Measurements from ENCODE around the gene XKR3.

XKR3 gene

GRCh38 chr22:16838073-16838472, 12.9 kb upstream of the XKR3 start:
- no peak overlapping the region for H3K27ac ChIP-seq (ENCODE audit: insufficient read depth, low read length, poor library complexity, severe bottlenecking)
- DNase-seq = no peak
- H3K27me3 ChIP-seq (replicated peaks; ENCODE audit: control insufficient read depth, insufficient read depth, low read length, poor library complexity, severe bottlenecking) = no peaks in the 10 kb centered on the region
- H3K4me1 ChIP-seq (ENCODE audit: control insufficient read depth, insufficient read depth, low read length, poor library complexity, severe bottlenecking) = no peaks in the 10 kb centered on the region
- no peaks in the 10 kb centered on the region for H3K36me3 ChIP-seq (ENCODE audit: control insufficient read depth, insufficient read depth, low read length)
- H3K9me3 ChIP-seq (ENCODE audit: control insufficient read depth, low read length) = no peaks in the 10 kb centered on the region
- H3K4me3 ChIP-seq (ENCODE audit: insufficient read depth, low read depth, low read length, poor library complexity, severe bottlenecking) = no peak overlapping the region

- Histone ChIP-seq H3K4me3 (ENCODE audit: insufficient read depth, low read depth, low read length, poor library complexity, severe bottlenecking) (no peak overlapping the region), H3K27ac (ENCODE audit: insufficient read depth, low read length, poor library complexity, severe bottlenecking) (no peak overlapping the region), H3K9me3 (ENCODE audit: control insufficient read depth, low read length) (no peaks in the 10 kb centered on the region), H3K27me3 (replicated peaks; ENCODE audit: control insufficient read depth, insufficient read depth, low read length, poor library complexity, severe bottlenecking) (no peaks in the 10 kb centered on the region), H3K36me3 (ENCODE audit: control insufficient read depth, insufficient read depth, low read length) (no peaks in the 10 kb centered on the region), H3K4me1 (ENCODE audit: control insufficient read depth, insufficient read depth, low read length, poor library complexity, severe bottlenecking) (no peaks in the 10 kb centered on the region)
- no peak for DNase-seq
These were observed 9.8 kb upstream of the XKR3 start for GRCh38 chr22:16834971-16835370.

GRCh38 chr22:16831257-16831656, 6.0 kb upstream of the XKR3 start:
- no peak overlapping the region for H3K27ac ChIP-seq (ENCODE audit: insufficient read depth, low read length, poor library complexity, severe bottlenecking)
- no peaks in the 10 kb centered on the region for H3K4me1 ChIP-seq (ENCODE audit: control insufficient read depth, insufficient read depth, low read length, poor library complexity, severe bottlenecking)
- DNase-seq = no peak
- H3K36me3 ChIP-seq (ENCODE audit: control insufficient read depth, insufficient read depth, low read length) = no peaks in the 10 kb centered on the region
- no peaks in the 10 kb centered on the region for H3K9me3 ChIP-seq (ENCODE audit: control insufficient read depth, low read length)
- no peaks in the 10 kb centered on the region for H3K27me3 ChIP-seq (replicated peaks; ENCODE audit: control insufficient read depth, insufficient read depth, low read length, poor library complexity, severe bottlenecking)
- no peak overlapping the region for H3K4me3 ChIP-seq (ENCODE audit: insufficient read depth, low read depth, low read length, poor library complexity, severe bottlenecking)

GRCh38 chr22:16829985-16830384, 4.8 kb upstream of the XKR3 start:
- no peaks in the 10 kb centered on the region for H3K36me3 ChIP-seq (ENCODE audit: control insufficient read depth, insufficient read depth, low read length)

GRCh38 chr22:16828876-16829275, 3.7 kb upstream of the XKR3 start:
- H3K27ac ChIP-seq (ENCODE audit: insufficient read depth, low read length, poor library complexity, severe bottlenecking) = no peak overlapping the region
- DNase-seq = no peak
- no peaks in the 10 kb centered on the region for H3K4me1 ChIP-seq (ENCODE audit: control insufficient read depth, insufficient read depth, low read length, poor library complexity, severe bottlenecking)
- no peaks in the 10 kb centered on the region for H3K27me3 ChIP-seq (replicated peaks; ENCODE audit: control insufficient read depth, insufficient read depth, low read length, poor library complexity, severe bottlenecking)
- no peak overlapping the region for H3K4me3 ChIP-seq (ENCODE audit: insufficient read depth, low read depth, low read length, poor library complexity, severe bottlenecking)
- H3K9me3 ChIP-seq (ENCODE audit: control insufficient read depth, low read length) = no peaks in the 10 kb centered on the region
- no peaks in the 10 kb centered on the region for H3K36me3 ChIP-seq (ENCODE audit: control insufficient read depth, insufficient read depth, low read length)

More at GRCh38 chr22:16829985-16830384, 4.8 kb upstream of the XKR3 start:
- no peak for DNase-seq
- no peaks in the 10 kb centered on the region for H3K9me3 ChIP-seq (ENCODE audit: control insufficient read depth, low read length)
- H3K4me1 ChIP-seq (ENCODE audit: control insufficient read depth, insufficient read depth, low read length, poor library complexity, severe bottlenecking) = no peaks in the 10 kb centered on the region
- H3K27me3 ChIP-seq (replicated peaks; ENCODE audit: control insufficient read depth, insufficient read depth, low read length, poor library complexity, severe bottlenecking) = no peaks in the 10 kb centered on the region
- no peak overlapping the region for H3K4me3 ChIP-seq (ENCODE audit: insufficient read depth, low read depth, low read length, poor library complexity, severe bottlenecking)
- H3K27ac ChIP-seq (ENCODE audit: insufficient read depth, low read length, poor library complexity, severe bottlenecking) = no peak overlapping the region

GRCh38 chr22:16827506-16827905, 2.3 kb upstream of the XKR3 start:
- Histone ChIP-seq H3K36me3 (ENCODE audit: control insufficient read depth, insufficient read depth, low read length) (no peaks in the 10 kb centered on the region), H3K4me1 (ENCODE audit: control insufficient read depth, insufficient read depth, low read length, poor library complexity, severe bottlenecking) (no peaks in the 10 kb centered on the region), H3K4me3 (ENCODE audit: insufficient read depth, low read depth, low read length, poor library complexity, severe bottlenecking) (no peak overlapping the region), H3K27me3 (replicated peaks; ENCODE audit: control insufficient read depth, insufficient read depth, low read length, poor library complexity, severe bottlenecking) (no peaks in the 10 kb centered on the region), H3K9me3 (ENCODE audit: control insufficient read depth, low read length) (no peaks in the 10 kb centered on the region), H3K27ac (ENCODE audit: insufficient read depth, low read length, poor library complexity, severe bottlenecking) (no peak overlapping the region)
- DNase-seq = no peak

- Histone ChIP-seq H3K36me3 (ENCODE audit: control insufficient read depth, insufficient read depth, low read length) (no peaks in the 10 kb centered on the region), H3K27ac (ENCODE audit: insufficient read depth, low read length, poor library complexity, severe bottlenecking) (no peak overlapping the region), H3K4me3 (ENCODE audit: insufficient read depth, low read depth, low read length, poor library complexity, severe bottlenecking) (no peak overlapping the region), H3K4me1 (ENCODE audit: control insufficient read depth, insufficient read depth, low read length, poor library complexity, severe bottlenecking) (no peaks in the 10 kb centered on the region), H3K9me3 (ENCODE audit: control insufficient read depth, low read length) (no peaks in the 10 kb centered on the region), H3K27me3 (replicated peaks; ENCODE audit: control insufficient read depth, insufficient read depth, low read length, poor library complexity, severe bottlenecking) (no peaks in the 10 kb centered on the region)
- DNase-seq = no peak
These were observed 6.0 kb downstream of the XKR3 start for GRCh38 chr22:16819249-16819648.

GRCh38 chr22:16818538-16818937, 6.7 kb downstream of the XKR3 start:
- no peak overlapping the region for H3K27ac ChIP-seq (ENCODE audit: insufficient read depth, low read length, poor library complexity, severe bottlenecking)
- H3K27me3 ChIP-seq (replicated peaks; ENCODE audit: control insufficient read depth, insufficient read depth, low read length, poor library complexity, severe bottlenecking) = no peaks in the 10 kb centered on the region
- H3K9me3 ChIP-seq (ENCODE audit: control insufficient read depth, low read length) = no peaks in the 10 kb centered on the region
- H3K36me3 ChIP-seq (ENCODE audit: control insufficient read depth, insufficient read depth, low read length) = no peaks in the 10 kb centered on the region
- H3K4me3 ChIP-seq (ENCODE audit: insufficient read depth, low read depth, low read length, poor library complexity, severe bottlenecking) = no peak overlapping the region
- no peak for DNase-seq
- H3K4me1 ChIP-seq (ENCODE audit: control insufficient read depth, insufficient read depth, low read length, poor library complexity, severe bottlenecking) = no peaks in the 10 kb centered on the region

GRCh38 chr22:16815073-16815472, 10.1 kb downstream of the XKR3 start:
- Histone ChIP-seq H3K9me3 (ENCODE audit: control insufficient read depth, low read length) (no peaks in the 10 kb centered on the region), H3K36me3 (ENCODE audit: control insufficient read depth, insufficient read depth, low read length) (no peaks in the 10 kb centered on the region), H3K4me3 (ENCODE audit: insufficient read depth, low read depth, low read length, poor library complexity, severe bottlenecking) (no peak overlapping the region), H3K27me3 (replicated peaks; ENCODE audit: control insufficient read depth, insufficient read depth, low read length, poor library complexity, severe bottlenecking) (no peaks in the 10 kb centered on the region), H3K4me1 (ENCODE audit: control insufficient read depth, insufficient read depth, low read length, poor library complexity, severe bottlenecking) (no peaks in the 10 kb centered on the region), H3K27ac (ENCODE audit: insufficient read depth, low read length, poor library complexity, severe bottlenecking) (no peak overlapping the region)
- DNase-seq = no peak

GRCh38 chr22:16810188-16810802, 14.9 kb downstream of the XKR3 start:
- no peak overlapping the region for H3K27ac ChIP-seq (ENCODE audit: insufficient read depth, low read length, poor library complexity, severe bottlenecking)
- H3K27me3 ChIP-seq (replicated peaks; ENCODE audit: control insufficient read depth, insufficient read depth, low read length, poor library complexity, severe bottlenecking) = no peaks in the 10 kb centered on the region
- no peak overlapping the region for H3K4me3 ChIP-seq (ENCODE audit: insufficient read depth, low read depth, low read length, poor library complexity, severe bottlenecking)
- H3K4me1 ChIP-seq (ENCODE audit: control insufficient read depth, insufficient read depth, low read length, poor library complexity, severe bottlenecking) = no peaks in the 10 kb centered on the region
- no peaks in the 10 kb centered on the region for H3K9me3 ChIP-seq (ENCODE audit: control insufficient read depth, low read length)
- DNase-seq = no peak
- H3K36me3 ChIP-seq (ENCODE audit: control insufficient read depth, insufficient read depth, low read length) = no peaks in the 10 kb centered on the region
